ENCODE data around the gene ZG16B.

ZG16B gene

DNA sequence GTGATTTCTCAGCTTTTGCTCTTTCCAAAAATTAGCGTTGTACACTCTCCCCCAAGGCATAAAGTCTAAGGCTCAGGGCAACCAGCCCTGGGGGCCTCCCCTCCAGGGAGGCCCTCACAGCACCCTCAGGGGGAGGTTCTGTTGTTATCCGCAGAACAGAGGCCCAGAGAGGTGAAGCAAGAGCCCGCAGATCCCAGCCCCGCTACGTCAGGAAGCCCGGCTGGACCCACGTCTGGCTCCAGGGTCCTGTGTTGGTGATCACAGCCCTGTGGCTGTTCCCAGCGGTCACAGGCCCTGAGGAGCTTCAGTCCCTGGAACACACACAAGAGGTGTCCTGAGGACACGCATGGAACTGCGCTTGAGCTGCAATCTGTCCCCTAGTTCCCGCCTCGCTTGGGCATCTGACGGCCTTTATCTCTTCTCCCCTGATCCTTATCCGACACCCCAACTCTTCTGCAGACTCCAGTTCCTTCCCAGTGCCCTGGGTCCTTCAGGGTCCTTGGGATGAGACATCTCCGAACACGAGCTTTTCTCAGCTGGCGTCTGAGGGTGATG is 1.1 kb upstream of the ZG16B start:
- DNase-seq (ENCODE audit: low read depth): no peak
- TF ChIP-seq CTCF (IDR thresholded peaks at IDR 0.05; ENCODE audit: control insufficient read depth, extremely low read depth, insufficient read depth): no peak

DNA sequence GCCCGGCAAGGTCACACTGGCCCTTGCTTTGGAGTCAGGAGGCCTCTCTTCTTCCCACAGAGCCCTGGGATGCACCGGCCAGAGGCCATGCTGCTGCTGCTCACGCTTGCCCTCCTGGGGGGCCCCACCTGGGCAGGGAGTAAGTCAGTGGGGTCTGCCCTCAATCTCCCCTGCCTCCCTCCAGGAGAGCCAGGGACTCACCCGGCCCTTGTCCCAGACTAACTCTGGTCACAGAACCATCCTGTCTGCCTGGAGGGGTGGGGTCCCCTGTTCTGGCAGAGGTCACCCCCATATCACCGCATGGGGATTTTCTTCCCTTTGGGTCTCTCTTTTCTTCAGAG is 222 bp downstream of the ZG16B start:
- no peak for TF ChIP-seq CTCF (IDR thresholded peaks at IDR 0.05; ENCODE audit: control insufficient read depth, extremely low read depth, insufficient read depth)
- DNase-seq (ENCODE audit: low read depth): no peak
- peak overlapping the region; percentile 59 for H3K4me3 ChIP-seq (ENCODE audit: low read depth, low read length)

More for the DNA sequence above, 1.1 kb upstream of the ZG16B start:
- H3K4me3 ChIP-seq (ENCODE audit: low read depth, low read length): peak overlapping the region; percentile 59

DNA sequence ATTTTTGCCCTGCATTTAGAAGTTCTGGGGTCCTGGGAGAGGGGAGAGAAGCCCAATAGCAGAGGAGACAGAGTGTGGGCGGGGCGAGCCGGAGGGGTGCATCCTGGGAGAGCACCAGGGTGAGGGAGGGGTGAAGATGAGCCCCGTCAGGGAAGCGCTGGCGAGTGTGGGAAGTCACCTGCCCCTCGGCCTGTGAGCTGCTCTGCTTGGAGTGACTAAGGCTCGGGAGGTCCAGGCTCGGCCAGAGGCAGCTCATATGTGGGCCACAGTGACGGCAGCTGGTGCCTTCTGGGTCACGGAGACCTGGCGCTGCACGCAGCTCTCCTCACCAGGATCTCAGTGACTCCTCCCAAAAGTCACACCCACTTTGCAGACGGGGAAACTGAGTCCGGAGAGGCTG is 1.1 kb downstream of the ZG16B start:
- TF ChIP-seq CTCF (IDR thresholded peaks at IDR 0.05; ENCODE audit: control insufficient read depth, extremely low read depth, insufficient read depth): no peak
- peak overlapping the region; percentile 59 for H3K4me3 ChIP-seq (ENCODE audit: low read depth, low read length)
- DNase-seq (ENCODE audit: low read depth): no peak

DNA sequence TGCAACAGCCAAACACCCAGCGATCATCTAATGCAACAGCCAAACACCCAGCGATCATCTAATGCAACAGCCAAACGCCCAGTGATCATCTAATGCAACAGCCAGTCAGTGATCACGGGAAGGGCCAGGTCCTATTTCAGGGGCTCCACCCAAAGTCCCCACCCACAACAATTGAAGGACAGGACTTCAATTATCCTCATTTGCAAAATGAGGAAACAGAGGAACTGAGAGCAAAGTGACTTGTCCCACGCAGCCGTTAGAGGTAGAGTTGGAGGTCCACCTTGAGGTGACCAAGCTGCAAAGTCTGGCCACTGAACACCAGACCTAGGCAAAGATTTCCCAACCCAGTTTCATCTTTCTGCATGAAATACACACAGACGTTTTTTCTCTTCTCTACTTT is 3.7 kb downstream of the ZG16B start:
- TF ChIP-seq CTCF (IDR thresholded peaks at IDR 0.05; ENCODE audit: control insufficient read depth, extremely low read depth, insufficient read depth): no peak
- no peak for DNase-seq (ENCODE audit: low read depth)
- H3K4me3 ChIP-seq (ENCODE audit: low read depth, low read length): no peak overlapping the region

GRCh38 chr16:2834968-2835367 is 4.9 kb downstream of the ZG16B start:
- no peak for DNase-seq (ENCODE audit: low read depth)
- no peak overlapping the region for H3K4me3 ChIP-seq (ENCODE audit: low read depth, low read length)
- TF ChIP-seq CTCF (IDR thresholded peaks at IDR 0.05; ENCODE audit: control insufficient read depth, extremely low read depth, insufficient read depth): no peak

- no peak for TF ChIP-seq CTCF (IDR thresholded peaks at IDR 0.05; ENCODE audit: control insufficient read depth, extremely low read depth, insufficient read depth)
- no peak overlapping the region for H3K4me3 ChIP-seq (ENCODE audit: low read depth, low read length)
- no peak for DNase-seq (ENCODE audit: low read depth)
These were observed 5.8 kb downstream of the ZG16B start for GRCh38 chr16:2835638-2836493.
